CD4-positive, alpha-beta T cell treated with Interleukin-15 for 4 hours (primary cell): Measurements from ENCODE around the gene C16orf89.

ENCODE experiments used
- DNase-seq: peaks from one replicate; pipeline ENCODE4 v3.0.0-alpha.2; 2020; ENCODE audit warnings: low spot score

C16orf89 gene

GRCh38 chr16:5003828-5004227, 61.9 kb downstream of the C16orf89 start:
- DNase-seq = no peak

DNA sequence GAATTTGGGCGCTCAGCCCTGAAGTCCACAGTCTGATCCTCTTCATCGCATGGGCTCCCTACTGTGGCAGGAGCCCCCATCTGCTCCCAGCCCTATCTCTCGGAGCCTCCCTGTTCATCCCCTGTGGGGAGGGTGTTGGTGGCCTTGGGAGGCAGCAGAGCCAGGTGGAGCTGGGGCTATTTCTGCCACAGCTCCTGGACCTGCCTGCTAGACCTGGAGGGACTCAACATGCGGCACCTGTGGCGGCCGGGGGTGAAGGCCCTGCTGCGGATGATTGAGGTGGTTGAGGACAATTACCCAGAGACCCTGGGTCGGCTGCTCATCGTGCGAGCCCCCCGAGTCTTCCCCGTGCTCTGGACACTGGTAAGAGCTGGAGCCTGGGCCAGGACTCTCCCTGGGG, 62.5 kb downstream of the C16orf89 start:
- no peak for DNase-seq

- DNase-seq = no peak
Measured at GRCh38 chr16:5002699-5003143, 63.0 kb downstream of the C16orf89 start.

- no peak for DNase-seq
Measured at GRCh38 chr16:5001986-5002385, 63.8 kb downstream of the C16orf89 start.

- no peak for DNase-seq
Measured at GRCh38 chr16:5001571-5001970, 64.2 kb downstream of the C16orf89 start.

- DNase-seq = no peak
Measured at GRCh38 chr16:5000573-5001001, 65.2 kb downstream of the C16orf89 start.

- no peak for DNase-seq
Measured at GRCh38 chr16:4994719-4995434, 70.9 kb downstream of the C16orf89 start.
